Thyroid gland (tissue), 4 donors: Measurements from ENCODE around the gene STX5. TPM values are rescaled to one million over a fixed set of nuclear protein-coding genes. Genes with fewer than 3 reads are reported as not detected.

ENCODE experiments used
- DNase-seq, 2 donors: peaks; one replicate each; pipeline ENCODE4 v3.0.0-alpha.2; 2019
- H3K27ac ChIP-seq, 3 donors: fragments of 200-600 bp; sonication (generic); 1 replicate in 2 of 3; 2 replicates in 1 of 3; pipeline ENCODE4 v1.5.1; 2016 to 2019; ENCODE audit warnings: mild to moderate bottlenecking in 1 of 3, moderate library complexity in 1 of 3
- H3K27me3 ChIP-seq: fragments of 200-600 bp; sonication (generic); one replicate; pipeline ENCODE4 v1.5.1; 2019
- H3K36me3 ChIP-seq, 2 donors: fragments of 200-600 bp; sonication (generic); one replicate each; pipeline ENCODE4 v1.5.1; 2016 to 2019
- H3K4me1 ChIP-seq, 2 donors: fragments of 200-600 bp; sonication (generic); one replicate each; pipeline ENCODE4 v1.5.1; 2017 to 2019
- H3K4me3 ChIP-seq, 3 donors: fragments of 200-600 bp; sonication (generic); replicated peaks in 1 of 3; 1 replicate in 2 of 3; 2 replicates in 1 of 3; pipeline ENCODE4 v1.5.1; 2016; ENCODE audit warnings: mild to moderate bottlenecking in 1 of 3
- H3K9me3 ChIP-seq: fragments of 200-600 bp; sonication (generic); one replicate; pipeline ENCODE4 v1.5.1; 2017
- CTCF ChIP-seq, 6 experiments: fragments of 200-600 bp in 3 of 6; fragments of 450-650 bp in 3 of 6; sonication (generic) in 3 of 6; IDR thresholded peaks; one replicate each; pipeline ENCODE4 v1.5.1; 2016 to 2019; ENCODE audit warnings: antibody characterized with exemption in 6 of 6, mild to moderate bottlenecking in 2 of 6, inconsistent platforms in 1 of 6, moderate library complexity in 1 of 6
- POLR2A ChIP-seq, 2 donors: fragments of 450-650 bp; IDR thresholded peaks; one replicate each; pipeline ENCODE4 v1.6.1; 2017; ENCODE audit warnings: antibody characterized with exemption in 2 of 2, mild to moderate bottlenecking in 2 of 2, moderate library complexity in 1 of 2
- WGBS, 2 donors: methylation state at CpG; one replicate each; pipeline ENCODE4 v1.1.5; 2017; 5-methylcytosine and 5-hydroxymethylcytosine counted together
- intact Hi-C: fragments of 100-400 bp; cut with DNase I; formaldehyde crosslinking; loops from one replicate; pipeline ENCODE4 v1.15.1; 2023
- total RNA-seq, 4 donors: library from RNA; depleted of rRNA; stranded (reverse); fragments of >200 nt; gene quantifications; one replicate each; pipeline ENCODE4 v1.2.3, GENCODE V29; 2016

Gene STX5
- total RNA-seq, 4 donors from 2014 or later = 26.3 to 62.8 (median 56.7) TPM

GRCh38 chr11:62788991-62789390 is 42.9 kb downstream of the STX5 start:
- Histone ChIP-seq H3K4me1 (peaks cover 27 to 36% of the 10 kb centered on the region in 2 donors), H3K27me3 (no peaks in the 10 kb centered on the region), H3K27ac (no peak overlapping the region), H3K9me3 (no peaks in the 10 kb centered on the region), H3K4me3 (no peak overlapping the region), H3K36me3 (peaks cover 8 to 10% of the 10 kb centered on the region in 2 donors)
- intact Hi-C loops = loop anchor here (5.0 to 10.0 kb wide), 2 partner anchors 46 to 73 kb away; partner anchors contain the start of genes STX5, TEX54 and WDR74
- 86 to 87% methylated on average over 5 of the region's 5 CpGs for WGBS, 2 donors
- DNase-seq = no peak
- TF ChIP-seq CTCF (IDR thresholded peaks at IDR 0.05) = no peak
- no peak for TF ChIP-seq POLR2A (IDR thresholded peaks at IDR 0.05)

GRCh38 chr11:62787005-62787759 is 44.7 kb downstream of the STX5 start, which contains the start of gene TMEM179B:
Gene TMEM179B, plus strand, starts transcription at chr11:62787402. Its CDS starts 30 bp downstream, at chr11:62787432.
- peak within 1 kb of the TSS; percentile 88 to 96 (median 95) for H3K27ac ChIP-seq
- 0 to 1% methylated on average over 6 to 16 of the region's 88 CpGs for WGBS, 2 donors
- peak within 1 kb of the TSS; percentile 25 to 97 (median 45) for H3K4me3 ChIP-seq
- H3K9me3 ChIP-seq = no peaks in the 10 kb centered on the region
- peaks cover 0 to 6% of the 10 kb centered on the region in 2 donors for H3K36me3 ChIP-seq
- peaks cover 24 to 32% of the 10 kb centered on the region in 2 donors for H3K4me1 ChIP-seq
- intact Hi-C loops = loop anchor here (5.0 to 10.0 kb wide), 2 partner anchors 48 to 75 kb away; partner anchors contain the start of genes STX5, TEX54 and WDR74
- H3K27me3 ChIP-seq = no peaks in the 10 kb centered on the region
- peak in 4 of 6 experiments; percentile 21 to 48 (median 36) for TF ChIP-seq CTCF (IDR thresholded peaks at IDR 0.05)
- peak; percentile 78 to 99 for TF ChIP-seq POLR2A (IDR thresholded peaks at IDR 0.05)
- peak; percentile 98 to 99 for DNase-seq

GRCh38 chr11:62786318-62787004 is 45.4 kb downstream of the STX5 start:
- Histone ChIP-seq H3K36me3 (peaks cover 0 to 9% of the 10 kb centered on the region in 2 donors), H3K27ac (peak overlapping the region; percentile 88 to 96 (median 95)), H3K27me3 (no peaks in the 10 kb centered on the region), H3K4me1 (peaks cover 22 to 29% of the 10 kb centered on the region in 2 donors), H3K4me3 (peak overlapping the region; percentile 25 to 97 (median 45)), H3K9me3 (no peaks in the 10 kb centered on the region)
- intact Hi-C loops = loop anchor here (5.0 to 10.0 kb wide), 2 partner anchors 48 to 76 kb away; partner anchors contain the start of genes STX5, TEX54 and WDR74
- DNase-seq = peak; percentile 91 to 93
- TF ChIP-seq CTCF (IDR thresholded peaks at IDR 0.05) (peak; percentile 83 to 99 (median 94)), POLR2A (IDR thresholded peaks at IDR 0.05) (no peak)
- 0 to 11% methylated on average over 7 to 8 of the region's 51 CpGs for WGBS, 2 donors

- peaks cover 0 to 26% of the 10 kb centered on the region in 2 donors for H3K36me3 ChIP-seq
Measured at GRCh38 chr11:62782753-62783152, 49.1 kb downstream of the STX5 start.

More at GRCh38 chr11:62782753-62783152, 49.1 kb downstream of the STX5 start:
- H3K4me1 ChIP-seq = peaks cover 8 to 9% of the 10 kb centered on the region in 2 donors
- no peak for DNase-seq
- H3K27me3 ChIP-seq = no peaks in the 10 kb centered on the region
- WGBS, 2 donors = 96 to 97% methylated on average over 7 of the region's 7 CpGs
- no peak overlapping the region for H3K27ac ChIP-seq
- intact Hi-C loops = loop anchor here (10.0 kb wide), 1 partner anchor 52 kb away; the partner anchor contains the start of genes STX5, TEX54 and WDR74
- no peak for TF ChIP-seq CTCF (IDR thresholded peaks at IDR 0.05)
- TF ChIP-seq POLR2A (IDR thresholded peaks at IDR 0.05) = no peak
- H3K9me3 ChIP-seq = no peaks in the 10 kb centered on the region
- no peak overlapping the region for H3K4me3 ChIP-seq
